Pancreas (tissue), 10 donors: Measurements from ENCODE around the gene GRIN3A. TPM values are rescaled to one million over a fixed set of nuclear protein-coding genes. Genes with fewer than 3 reads are reported as not detected.

ENCODE experiments used
- ATAC-seq, 4 donors: fragments of 200-7000 bp; cut with Tn5 transposase; one replicate each; pipeline versions ENCODE4 v1.8.0 to v1.9.1; 2020; ENCODE audit warnings: mild to moderate bottlenecking in 4 of 4, moderate library complexity in 4 of 4
- DNase-seq, 6 donors: peaks; one replicate each; pipeline ENCODE4 v3.0.0-alpha.2; 2020
- FAIRE-seq: peaks from 2 replicates; lab custom pipeline; 2012; peaks lifted over from hg19 to GRCh38; lab: Jason Lieb, UNC
- H3K27ac ChIP-seq, 4 donors: fragments of 200-600 bp; sonication (generic); 1 replicate in 3 of 4; 2 replicates in 1 of 4; pipeline versions ENCODE4 v1.5.0 to v1.8.0; 2020
- H3K27me3 ChIP-seq, 4 donors: fragments of 200-600 bp; one replicate each; pipeline ENCODE4 v1.8.0; 2021
- H3K36me3 ChIP-seq, 3 donors: fragments of 200-600 bp; sonication (generic) in 1 of 3; one replicate each; pipeline versions ENCODE4 v1.5.0 to v1.8.0; 2020 to 2021
- H3K4me1 ChIP-seq, 3 donors: fragments of 200-600 bp; one replicate each; pipeline ENCODE4 v1.8.0; 2021
- H3K4me3 ChIP-seq, 4 donors: fragments of 200-600 bp; sonication (generic) in 2 of 4; one replicate each; pipeline versions ENCODE4 v1.5.0 to v1.8.0; 2020 to 2021
- H3K9me3 ChIP-seq, 4 donors: fragments of 200-600 bp; one replicate each; pipeline ENCODE4 v1.8.0; 2021
- CTCF ChIP-seq, 4 donors: fragments of 200-600 bp; sonication (generic) in 3 of 4; IDR thresholded peaks; one replicate each; pipeline versions ENCODE4 v1.5.0 to v1.8.0; 2021; ENCODE audit warnings: antibody characterized with exemption in 4 of 4
- WGBS, 2 donors: extraction: QIAGEN DNeasy Blood & Tissue Kit; methylation state at CpG; one replicate each; pipeline ENCODE4 v1.1.7; 2013; 5-methylcytosine and 5-hydroxymethylcytosine counted together
- intact Hi-C, 3 donors: fragments of 100-400 bp; cut with DNase I; formaldehyde crosslinking; loops; one replicate each; pipeline versions ENCODE4 v1.11.1 to v1.14.2; 2022
- polyA plus RNA-seq, 2 donors: library from polyadenylated mRNA; stranded (reverse); fragments of 200-250 nt; gene quantifications; one replicate each; pipeline ENCODE4 v1.2.3, GENCODE V29; 2013
- total RNA-seq, 6 donors: library from RNA; stranded (reverse); fragmentation: NEBNext Ultra II Directional in 4 of 6; extraction: Animal tissue kit (Norgen Biotek cat#: 25700) in 4 of 6; gene quantifications; one replicate each; pipeline versions ENCODE4 v1.2.1 to v1.2.4, GENCODE V29; 2021 to 2023
- donor health status: healthy with polysubstance abuse.
- donor health status: DM: no; HTN: no; CAD: no; lungs with moderate emphysema.
- donor health status: DM: no; HTN: no; CAD: no.
- donor health status: control.
- donor health status: control.
- donor health status: Bipolar disorder and iron deficiency.
- donor health status: DM: yes; HTN: yes; CAD: no.
- donor health status: DM: no; HTN: no; CAD: no.
- donor health status: DM: no; HTN: no; CAD: no.
- donor health status: DM: yes; HTN: yes; CAD: no.

The GRIN3A gene
- total and polyA plus RNA-seq, 8 donors = under 0.01 to 0.09 (median 0.05) TPM; not detected in 2

- no peak overlapping the region for H3K4me3 ChIP-seq
- FAIRE-seq (no peak), DNase-seq (no peak), ATAC-seq (no peak)
- H3K27me3 ChIP-seq = no peaks in the 10 kb centered on the region
- H3K27ac ChIP-seq = no peak overlapping the region
- intact Hi-C loops = no loop called here
- peaks cover 0 to 22% (median 2%) of the 10 kb centered on the region in 3 donors for H3K36me3 ChIP-seq
- no peaks in the 10 kb centered on the region for H3K4me1 ChIP-seq
- no peaks in the 10 kb centered on the region for H3K9me3 ChIP-seq
- no peak for TF ChIP-seq CTCF (IDR thresholded peaks at IDR 0.05)
- WGBS, 2 donors = 90% methylated on average over 3 of the region's 3 CpGs
Observed at GRCh38 chr9:101567725-101568350, 170.6 kb downstream of the GRIN3A start.

- FAIRE-seq (no peak), DNase-seq (no peak)
Observed at GRCh38 chr9:101566904-101567724, 171.3 kb downstream of the GRIN3A start.

GRCh38 chr9:101564252-101564651, 174.2 kb downstream of the GRIN3A start:
- intact Hi-C loops = no loop called here
- H3K4me3 ChIP-seq = no peak overlapping the region
- TF ChIP-seq CTCF (IDR thresholded peaks at IDR 0.05) = no peak
- H3K27me3 ChIP-seq = no peaks in the 10 kb centered on the region
- no peak overlapping the region for H3K27ac ChIP-seq
- H3K9me3 ChIP-seq = no peaks in the 10 kb centered on the region
- FAIRE-seq = no peak
- no peak for ATAC-seq
- H3K4me1 ChIP-seq = no peaks in the 10 kb centered on the region
- peaks cover 0 to 57% (median 18%) of the 10 kb centered on the region in 3 donors for H3K36me3 ChIP-seq
- DNase-seq = no peak

More at GRCh38 chr9:101566904-101567724, 171.3 kb downstream of the GRIN3A start:
- Histone ChIP-seq H3K27ac (no peak overlapping the region), H3K9me3 (no peaks in the 10 kb centered on the region), H3K4me3 (no peak overlapping the region), H3K36me3 (peaks cover 0 to 29% (median 10%) of the 10 kb centered on the region in 3 donors), H3K27me3 (no peaks in the 10 kb centered on the region), H3K4me1 (no peaks in the 10 kb centered on the region)
- peak in 1 of 4 donors; percentile 20 for TF ChIP-seq CTCF (IDR thresholded peaks at IDR 0.05)
- WGBS, 2 donors = 83 to 85% methylated on average over 5 of the region's 5 CpGs
- ATAC-seq = peak in 1 of 4 donors; percentile 34
- intact Hi-C loops = no loop called here

- Histone ChIP-seq H3K27me3 (no peaks in the 10 kb centered on the region), H3K4me3 (no peak overlapping the region), H3K9me3 (no peaks in the 10 kb centered on the region), H3K27ac (no peak overlapping the region), H3K36me3 (peaks cover 0 to 61% (median 18%) of the 10 kb centered on the region in 3 donors), H3K4me1 (no peaks in the 10 kb centered on the region)
- FAIRE-seq (no peak), DNase-seq (no peak), ATAC-seq (no peak)
- WGBS, 2 donors = 95 to 97% methylated on average over 1 of the region's 1 CpG
- intact Hi-C loops = no loop called here
- TF ChIP-seq CTCF (IDR thresholded peaks at IDR 0.05) = no peak
Observed at GRCh38 chr9:101562966-101563365, 175.5 kb downstream of the GRIN3A start.
